HG02870 (cell line): ENCODE results near the gene FARS2.

Source experiments
- ATAC-seq: cut with Tn5 transposase; IDR thresholded peaks from one replicate; pipeline ENCODE4 v1.9.1; 2021; ENCODE audit warnings: mild to moderate bottlenecking, moderate library complexity; ENCODE audit not compliant: unreplicated experiment

The FARS2 gene

GRCh38 chr6:5248302-5249098 lies 12.8 kb upstream of the FARS2 start:
- no peak for ATAC-seq

- ATAC-seq = no peak
Measured at GRCh38 chr6:5249451-5250122, 11.7 kb upstream of the FARS2 start.

- no peak for ATAC-seq
Measured at GRCh38 chr6:5250451-5250850, 10.9 kb upstream of the FARS2 start.

- no peak for ATAC-seq
Measured at GRCh38 chr6:5250911-5251310, 10.4 kb upstream of the FARS2 start.

- ATAC-seq = no peak
Measured at GRCh38 chr6:5256952-5257351, 4.4 kb upstream of the FARS2 start.

- ATAC-seq = no peak
Measured at GRCh38 chr6:5257400-5257799, 3.9 kb upstream of the FARS2 start.

GRCh38 chr6:5259428-5259827 lies 1.9 kb upstream of the FARS2 start:
- ATAC-seq = no peak

GRCh38 chr6:5260111-5260620 lies 1.1 kb upstream of the FARS2 start:
- peak; percentile 74 for ATAC-seq

- ATAC-seq = no peak
Measured at GRCh38 chr6:5261545-5262109, 314 bp downstream of the FARS2 start.

GRCh38 chr6:5266423-5266822 lies 5.1 kb downstream of the FARS2 start:
- no peak for ATAC-seq

GRCh38 chr6:5270093-5270680 lies 8.9 kb downstream of the FARS2 start:
- no peak for ATAC-seq

- ATAC-seq = no peak
Measured at GRCh38 chr6:5271926-5272325, 10.6 kb downstream of the FARS2 start.

GRCh38 chr6:5274231-5274630 lies 12.9 kb downstream of the FARS2 start:
- no peak for ATAC-seq

- ATAC-seq = no peak
Measured at GRCh38 chr6:5275497-5275896, 14.2 kb downstream of the FARS2 start.

GRCh38 chr6:5276581-5276980 lies 15.3 kb downstream of the FARS2 start:
- no peak for ATAC-seq

- no peak for ATAC-seq
Measured at GRCh38 chr6:5277589-5277988, 16.3 kb downstream of the FARS2 start.

GRCh38 chr6:5278047-5278446 lies 16.7 kb downstream of the FARS2 start:
- ATAC-seq = peak; percentile 68

- ATAC-seq = no peak
Measured at GRCh38 chr6:5278565-5279120, 17.3 kb downstream of the FARS2 start.

- no peak for ATAC-seq
Measured at GRCh38 chr6:5279891-5280338, 18.6 kb downstream of the FARS2 start.

GRCh38 chr6:5280920-5281319 lies 19.6 kb downstream of the FARS2 start:
- ATAC-seq = no peak

GRCh38 chr6:5282191-5282623 lies 20.9 kb downstream of the FARS2 start:
- ATAC-seq = no peak
